Fibroblast of skin of abdomen (primary cell): ENCODE measurements around the gene TSR2.
"Not testable (repeated sequence)": the region's sequence is repeated elsewhere in the genome, so short reads cannot be mapped to it uniquely, and the experiment has no call there.

ENCODE experiments used
- DNase-seq: peaks from one replicate; pipeline ENCODE4 v3.0.0-alpha.2; 2013

Gene TSR2

GRCh38 chrX:54473993-54474859, 34.0 kb downstream of the TSR2 start:
- DNase-seq = no peak

GRCh38 chrX:54479136-54480111, 39.2 kb downstream of the TSR2 start:
- no peak for DNase-seq

GRCh38 chrX:54482839-54483593, 42.8 kb downstream of the TSR2 start:
- DNase-seq = peak; percentile 23

- DNase-seq = no peak
Measured at GRCh38 chrX:54483946-54484345, 43.7 kb downstream of the TSR2 start.

- DNase-seq = no peak
Measured at GRCh38 chrX:54484666-54485065, 44.5 kb downstream of the TSR2 start.

GRCh38 chrX:54489819-54490218, 49.6 kb downstream of the TSR2 start:
- DNase-seq = not testable (repeated sequence)

- DNase-seq = peak; percentile 60
Measured at GRCh38 chrX:54492340-54492739, 52.1 kb downstream of the TSR2 start.

GRCh38 chrX:54494166-54494988, 54.2 kb downstream of the TSR2 start:
- DNase-seq = no peak
